DND-41 (cell line): ENCODE data around the gene TSPAN8.

Experiments used
- EZH2 ChIP-seq: IDR thresholded peaks from 3 replicates; pipeline ENCODE4 v1.6.1; 2012; ENCODE audit warnings: borderline replicate concordance, low read depth, mild to moderate bottlenecking, moderate library complexity, low read length, inconsistent platforms; ENCODE audit not compliant: severe bottlenecking
- TF ChIP-seq, protein P1 (sequence below): IDR thresholded peaks from 2 replicates; pipeline ENCODE4 v1.5.1; 2012; ENCODE audit warnings: borderline replicate concordance, low read length, moderate library complexity, mild to moderate bottlenecking; ENCODE audit not compliant: poor library complexity, severe bottlenecking; ENCODE audit errors: extremely low read depth

DNA sequence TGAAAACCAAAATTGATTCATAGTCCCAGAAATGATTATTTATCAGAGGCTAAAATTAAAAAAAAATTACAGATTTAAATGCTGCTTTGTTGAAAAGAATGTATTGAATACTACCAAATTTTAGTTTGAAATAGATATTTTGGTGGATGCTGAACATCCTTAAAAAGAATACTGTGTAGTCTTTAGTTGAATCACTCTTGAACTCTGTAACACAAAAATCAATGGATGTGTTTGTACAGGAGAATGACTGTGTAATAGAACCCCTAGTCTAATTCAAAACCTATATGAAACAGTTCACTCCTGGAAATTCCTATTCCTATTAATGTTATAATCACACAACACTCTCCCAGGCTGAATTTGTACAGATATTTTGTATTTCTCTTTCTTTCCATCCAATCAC is 1.5 kb upstream of the TSPAN8 start:
- TF ChIP-seq, protein P1, sequence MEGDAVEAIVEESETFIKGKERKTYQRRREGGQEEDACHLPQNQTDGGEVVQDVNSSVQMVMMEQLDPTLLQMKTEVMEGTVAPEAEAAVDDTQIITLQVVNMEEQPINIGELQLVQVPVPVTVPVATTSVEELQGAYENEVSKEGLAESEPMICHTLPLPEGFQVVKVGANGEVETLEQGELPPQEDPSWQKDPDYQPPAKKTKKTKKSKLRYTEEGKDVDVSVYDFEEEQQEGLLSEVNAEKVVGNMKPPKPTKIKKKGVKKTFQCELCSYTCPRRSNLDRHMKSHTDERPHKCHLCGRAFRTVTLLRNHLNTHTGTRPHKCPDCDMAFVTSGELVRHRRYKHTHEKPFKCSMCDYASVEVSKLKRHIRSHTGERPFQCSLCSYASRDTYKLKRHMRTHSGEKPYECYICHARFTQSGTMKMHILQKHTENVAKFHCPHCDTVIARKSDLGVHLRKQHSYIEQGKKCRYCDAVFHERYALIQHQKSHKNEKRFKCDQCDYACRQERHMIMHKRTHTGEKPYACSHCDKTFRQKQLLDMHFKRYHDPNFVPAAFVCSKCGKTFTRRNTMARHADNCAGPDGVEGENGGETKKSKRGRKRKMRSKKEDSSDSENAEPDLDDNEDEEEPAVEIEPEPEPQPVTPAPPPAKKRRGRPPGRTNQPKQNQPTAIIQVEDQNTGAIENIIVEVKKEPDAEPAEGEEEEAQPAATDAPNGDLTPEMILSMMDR, result no peak
- no peak for TF ChIP-seq EZH2
